ENCODE measurements around the gene CNN2. TPM values are rescaled to one million over a fixed set of nuclear protein-coding genes. Genes with fewer than 3 reads are reported as not detected.

Gene CNN2
- total RNA-seq, 1 experiment from 2014 or later, result 524 TPM

- Histone ChIP-seq H3K23me2 (ENCODE audit: insufficient read length, low read depth, low read length, poor library complexity, severe bottlenecking) (peaks cover 7% of the 10 kb centered on the region), H3K9me3 (ENCODE audit: control insufficient read depth, low read depth, low read length) (no peaks in the 10 kb centered on the region), H2BK12ac (ENCODE audit: insufficient read length, low read depth, low read length) (peak within 1 kb of the TSS; percentile 89), H3K27me3 (ENCODE audit: insufficient read depth, low read length) (no peaks in the 10 kb centered on the region), H2BK20ac (ENCODE audit: low read depth, low read length, poor library complexity, severe bottlenecking) (no peak within 1 kb of the TSS), H4K91ac (ENCODE audit: insufficient read length, low read depth, low read length) (peak within 1 kb of the TSS; percentile 27), H3K9ac (ENCODE audit: extremely low read depth, insufficient read length, low read length) (peak within 1 kb of the TSS; percentile 91), H3K56ac (ENCODE audit: insufficient read length, low read depth, low read length) (no peak within 1 kb of the TSS), H3K4me1 (ENCODE audit: insufficient read depth, low read length) (no peaks in the 10 kb centered on the region), H2BK120ac (ENCODE audit: low read depth, low read length, poor library complexity, severe bottlenecking) (peak within 1 kb of the TSS; percentile 99), H3T11ph (ENCODE audit: low read length) (no peak within 1 kb of the TSS), H2BK15ac (ENCODE audit: low read depth, low read length) (peak within 1 kb of the TSS; percentile 98), H3K79me2 (ENCODE audit: insufficient read depth, low read length) (no peaks in the 10 kb centered on the region; the same call in 1 of the 2 replicates), H2AK5ac (ENCODE audit: insufficient read length, low read length) (no peak within 1 kb of the TSS), H3K27ac (ENCODE audit: insufficient read length, low read depth, low read length) (peak within 1 kb of the TSS; percentile 41), H3K18ac (ENCODE audit: insufficient read length, low read depth, low read length) (peak within 1 kb of the TSS; percentile 96), H3K4ac (ENCODE audit: low read depth, low read length) (no peak within 1 kb of the TSS; the same call in 1 of the 2 replicates), H2BK5ac (ENCODE audit: insufficient read length, low read length) (peak within 1 kb of the TSS; percentile 85), H3K79me1 (ENCODE audit: insufficient read depth, low read depth, low read length, poor library complexity, severe bottlenecking) (no peaks in the 10 kb centered on the region), H4K5ac (ENCODE audit: insufficient read length, low read depth, low read length) (peak within 1 kb of the TSS; percentile 26), H2AFZ (ENCODE audit: low read length) (no peak within 1 kb of the TSS), H3K4me2 (ENCODE audit: insufficient read depth, insufficient read length, low read length) (peak within 1 kb of the TSS; percentile 78), H3K23ac (ENCODE audit: insufficient read length, low read depth, low read length) (no peak within 1 kb of the TSS), H4K20me1 (ENCODE audit: control insufficient read depth, insufficient read depth, insufficient read length) (no peaks in the 10 kb centered on the region), H4K8ac (replicated peaks; ENCODE audit: insufficient read length, low read depth, low read length) (no peak within 1 kb of the TSS), H3K14ac (ENCODE audit: insufficient read depth, low read length) (peak within 1 kb of the TSS; percentile 99)
- H3K36me3 Mint-ChIP-seq (ENCODE audit: insufficient read depth in 1 of 3, low read depth in 3 of 3), result peaks cover 10 to 28% (median 27%) of the 10 kb centered on the region in 3 experiments; a peak in 6 of 7 replicates
- peaks cover 2% of the 10 kb centered on the region; the same call in 1 of the 2 replicates for H3K27me3 Mint-ChIP-seq (ENCODE audit: low read depth)
- peak; percentile 89 for DNase-seq
- H3K9me3 Mint-ChIP-seq, result no peaks in the 10 kb centered on the region
- H3K27ac Mint-ChIP-seq, result peak within 1 kb of the TSS; percentile 99
- H3K4me3 Mint-ChIP-seq, result peak within 1 kb of the TSS; percentile 96
- TF ChIP-seq CTCF (conservative IDR thresholded peaks at IDR 0.05), result no peak
- peaks cover 7 to 23% of the 10 kb centered on the region in 2 experiments for H3K4me1 Mint-ChIP-seq
- no CpG with 5 or more reads among the region's 78 CpGs for WGBS (ENCODE audit: extremely low coverage, insufficient read length, low lambda C conversion rate)
Observed at GRCh38 chr19:984165-984967, 42.0 kb upstream of the CNN2 start, which contains the start of gene WDR18. TSS of gene WDR18 (plus strand) at chr19:984345. CDS start at chr19:984354, 9 bp downstream.

Measured in H9 (cell line).